NCI-H2029 treated with DMSO at 0.1 percent for 48 hours (cell line): ENCODE measurements around the gene ZNF33A.
"Not testable (repeated sequence)": the region's sequence is repeated elsewhere in the genome, so short reads cannot be mapped to it uniquely, and the experiment has no call there.

ENCODE experiments used
- DNase-seq: peaks from one replicate; lab custom pipeline; 2025; lab: John Stamatoyannopoulos, UW

ZNF33A gene

DNA sequence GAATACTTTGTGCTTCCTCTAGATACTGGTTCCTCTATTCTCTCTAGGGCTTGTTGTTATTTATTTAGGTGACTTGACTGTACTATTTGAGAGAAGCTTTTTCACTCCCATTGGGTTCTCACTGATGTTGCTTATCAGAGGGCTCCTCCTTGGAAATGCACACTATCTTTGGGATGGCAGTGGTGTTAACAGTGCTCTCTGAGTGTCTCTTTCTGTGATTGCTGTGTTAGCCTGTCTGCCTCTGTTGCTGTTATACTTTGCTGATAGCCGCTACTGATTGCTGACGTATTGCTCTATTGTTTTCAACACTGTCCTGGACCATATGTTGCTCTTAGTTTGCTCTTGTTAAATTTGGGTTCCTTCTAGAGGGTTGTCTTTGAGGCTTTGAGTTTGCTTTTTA, 34.7 kb downstream of the ZNF33A start:
- no peak for DNase-seq

GRCh38 chr10:38047666-38048065, 37.2 kb downstream of the ZNF33A start:
- DNase-seq, result no peak

- no peak for DNase-seq
Measured at GRCh38 chr10:38050212-38050611, 39.7 kb downstream of the ZNF33A start.

- no peak for DNase-seq
Measured at GRCh38 chr10:38054361-38054797, 43.9 kb downstream of the ZNF33A start.

GRCh38 chr10:38055274-38055894, 44.9 kb downstream of the ZNF33A start:
- DNase-seq, result not testable (repeated sequence)

DNA sequence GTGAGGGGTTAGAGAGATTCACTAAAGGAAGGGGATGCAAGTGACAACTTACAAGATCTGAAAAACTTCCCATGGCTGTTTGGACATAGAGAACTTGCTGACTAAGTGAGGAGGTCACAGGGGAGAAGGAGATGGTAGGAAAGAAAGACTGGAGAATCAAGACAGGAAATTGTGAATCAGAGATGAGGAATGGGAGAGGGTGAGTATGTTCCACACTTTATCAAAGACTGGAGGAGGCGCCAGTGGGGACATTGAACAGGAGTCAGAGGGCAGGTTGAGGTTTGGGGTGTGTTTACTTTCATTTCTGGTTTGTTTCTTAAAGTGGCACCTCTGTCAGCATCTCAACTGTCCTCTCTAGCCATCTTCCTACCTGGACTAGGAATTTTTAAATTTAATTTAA, 59.2 kb downstream of the ZNF33A start:
- DNase-seq, result not testable (repeated sequence)

DNA sequence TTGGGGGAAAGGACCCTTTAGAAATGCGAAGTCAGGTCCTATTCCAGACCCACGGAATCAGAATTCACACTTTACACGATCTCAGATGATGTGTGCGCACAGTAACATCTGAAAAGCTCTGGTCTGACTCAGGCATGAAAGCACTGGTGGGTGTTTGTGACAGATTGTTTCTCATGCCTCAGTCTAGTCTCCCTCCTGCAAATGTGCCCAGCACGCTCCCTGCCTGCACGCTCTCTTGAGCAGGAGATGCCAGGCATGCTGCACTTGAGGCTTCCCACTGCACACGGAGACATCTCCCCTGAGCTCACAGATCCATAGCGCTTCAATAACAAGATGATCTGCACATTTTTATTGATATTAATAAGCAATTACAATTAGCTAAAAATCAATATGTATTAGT, 60.0 kb downstream of the ZNF33A start:
- no peak for DNase-seq

DNA sequence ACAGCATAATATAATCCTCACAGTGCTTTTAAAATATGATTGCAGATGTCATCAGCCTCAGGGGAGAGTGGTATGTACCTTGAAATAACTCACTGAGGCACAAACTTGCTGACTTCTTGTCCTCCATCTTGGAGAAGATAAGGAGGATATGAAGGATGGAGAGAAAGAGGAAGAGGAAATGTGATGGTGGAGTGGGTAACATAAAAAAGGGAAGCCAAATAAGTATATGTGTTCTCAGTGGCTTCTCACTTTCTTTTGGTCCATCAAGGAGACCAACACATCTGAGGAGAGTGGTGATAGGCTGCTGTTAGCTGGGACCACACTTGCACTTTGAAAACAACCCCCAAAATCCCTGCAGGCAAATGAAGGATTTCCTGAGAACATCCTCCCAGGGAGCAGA, 62.1 kb downstream of the ZNF33A start:
- no peak for DNase-seq

DNA sequence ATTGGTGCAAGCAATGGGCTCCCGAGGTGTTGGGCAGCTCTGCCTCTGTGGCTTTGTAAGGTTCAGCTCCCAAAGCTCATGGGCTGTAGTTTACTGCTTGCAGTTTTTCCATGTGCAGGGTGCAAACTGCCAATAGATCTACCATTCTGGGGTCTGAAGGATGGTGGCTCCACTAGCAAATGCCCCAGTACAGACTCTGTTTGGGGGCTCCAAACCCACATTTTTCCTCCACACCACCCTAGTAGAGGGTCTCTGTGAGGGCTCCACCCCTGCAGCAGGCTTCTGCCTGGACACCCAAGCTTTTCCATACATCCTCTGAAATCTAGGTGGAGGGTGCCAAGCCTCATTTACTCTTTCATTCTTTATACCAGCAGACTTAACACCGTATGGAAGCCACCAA, 66.2 kb downstream of the ZNF33A start:
- DNase-seq, result no peak

GRCh38 chr10:38093318-38093717, 82.8 kb downstream of the ZNF33A start:
- not testable (repeated sequence) for DNase-seq

GRCh38 chr10:38093816-38094157, 83.3 kb downstream of the ZNF33A start:
- DNase-seq, result no peak

GRCh38 chr10:38094158-38094926, 83.9 kb downstream of the ZNF33A start, which contains the start of gene ZNF37A:
ZNF37A (plus strand) TSS chr10:38094337; CDS start chr10:38096618, 2,281 bp downstream.
- peak; percentile 7 for DNase-seq

DNA sequence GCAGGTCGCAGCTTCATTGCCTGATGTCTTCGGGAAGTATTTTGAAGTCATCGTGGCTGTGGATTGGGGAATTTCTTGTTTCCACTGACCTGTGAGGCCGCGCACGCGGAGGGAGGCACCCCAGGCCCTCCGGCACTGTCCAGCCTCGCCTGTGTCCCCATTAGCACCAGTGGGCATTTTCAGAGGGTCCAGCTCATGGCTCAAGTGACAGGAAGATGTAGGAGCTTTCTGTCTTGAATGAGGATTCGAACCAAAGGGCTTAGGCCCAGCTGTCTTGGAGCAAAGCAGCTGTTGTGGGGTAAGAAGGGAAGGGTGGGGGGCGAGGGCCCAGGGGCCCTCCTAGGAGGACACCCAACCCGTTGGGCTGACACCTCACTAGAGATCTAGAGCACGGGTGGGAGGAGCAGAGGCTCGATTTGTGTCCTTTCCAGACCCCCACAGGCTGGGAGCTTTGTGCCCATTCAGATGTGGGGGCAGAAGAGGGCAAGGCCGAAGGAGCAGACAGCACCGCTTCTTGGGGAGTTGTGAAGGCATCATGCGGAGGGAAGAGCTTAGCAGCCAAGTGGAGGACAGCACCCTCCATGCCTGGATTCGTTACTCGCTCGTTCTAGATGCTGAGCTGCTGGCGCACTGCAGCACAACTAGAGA, 84.6 kb downstream of the ZNF33A start:
- DNase-seq, result no peak

GRCh38 chr10:38102880-38103279, 92.4 kb downstream of the ZNF33A start:
- DNase-seq, result no peak

- no peak for DNase-seq
Measured at GRCh38 chr10:38103756-38104155, 93.3 kb downstream of the ZNF33A start.

- no peak for DNase-seq
Measured at GRCh38 chr10:38112159-38112558, 101.7 kb downstream of the ZNF33A start.
